Gastrocnemius medialis (tissue), 4 donors: Measurements from ENCODE around the gene THOP1. TPM values are rescaled to one million over a fixed set of nuclear protein-coding genes. Genes with fewer than 3 reads are reported as not detected.

Source experiments
- ATAC-seq, 2 donors: fragments of 150-250 bp; one replicate each; pipeline ENCODE4 v1.9.1; 2016
- DNase-seq, 2 donors: peaks; one replicate each; pipeline ENCODE4 v3.0.0-alpha.2; 2019
- H3K27ac ChIP-seq, 4 donors: fragments of 200-600 bp; sonication (generic); 1 replicate in 1 of 4; 2 replicates in 3 of 4; pipeline ENCODE4 v1.5.1; 2016 to 2018; ENCODE audit warnings: mild to moderate bottlenecking in 2 of 4, moderate library complexity in 1 of 4
- H3K27me3 ChIP-seq, 3 donors: fragments of 200-600 bp; sonication (generic) in 2 of 3; 1 replicate in 1 of 3; 2 replicates in 2 of 3; pipeline versions ENCODE4 v1.5.1 to v1.6.0; 2016 to 2019; ENCODE audit warnings: mild to moderate bottlenecking in 1 of 3, moderate library complexity in 1 of 3
- H3K36me3 ChIP-seq, 2 donors: fragments of 200-600 bp; sonication (generic) in 1 of 2; one replicate each; pipeline ENCODE4 v1.5.1; 2017 to 2018
- H3K4me1 ChIP-seq, 2 donors: fragments of 200-600 bp; sonication (generic) in 1 of 2; one replicate each; pipeline ENCODE4 v1.5.1; 2016 to 2017; ENCODE audit warnings: mild to moderate bottlenecking in 2 of 2
- H3K4me3 ChIP-seq, 4 donors: fragments of 200-600 bp; sonication (generic) in 3 of 4; 1 replicate in 1 of 4; 2 replicates in 3 of 4; pipeline ENCODE4 v1.5.1; 2016 to 2019; ENCODE audit warnings: mild to moderate bottlenecking in 2 of 4
- H3K9me3 ChIP-seq, 3 donors: fragments of 200-600 bp; sonication (generic) in 2 of 3; 1 replicate in 1 of 3; 2 replicates in 2 of 3; pipeline ENCODE4 v1.5.1; 2016 to 2019
- POLR2A ChIP-seq, 2 donors: fragments of 450-650 bp; IDR thresholded peaks; one replicate each; pipeline ENCODE4 v1.6.1; 2017; ENCODE audit warnings: antibody characterized with exemption in 2 of 2, mild to moderate bottlenecking in 2 of 2, moderate library complexity in 2 of 2
- in situ Hi-C, 4 donors: fragments of 200-750 bp; cut with MboI; loops; one replicate each; pipeline versions ENCODE4 v1.15.0 to v1.8.0; 2017; ENCODE audit warnings: low sequenced_read_pairs in 4 of 4
- intact Hi-C: fragments of 100-400 bp; cut with DNase I; formaldehyde crosslinking; loops from one replicate; pipeline ENCODE4 v1.15.1; 2023; ENCODE audit warnings: low total_unique reads
- total RNA-seq, 4 donors: library from RNA; depleted of rRNA; stranded (reverse); fragments of >200 nt; gene quantifications; one replicate each; pipeline versions ENCODE4 v1.1.0 to v1.2.3, GENCODE V29; 2016
- TF ChIP-seq, protein P1 (sequence below), 5 experiments: fragments of 450-650 bp in 3 of 5; fragments of 200-600 bp in 2 of 5; sonication (generic) in 2 of 5; IDR thresholded peaks in 4 of 5; conservative IDR thresholded peaks in 1 of 5; 1 replicate in 4 of 5; 2 replicates in 1 of 5; pipeline ENCODE4 v1.5.1; 2016 to 2019; ENCODE audit warnings: antibody characterized with exemption in 5 of 5, mild to moderate bottlenecking in 3 of 5, moderate library complexity in 3 of 5

The THOP1 gene
- total RNA-seq, 4 donors from 2014 or later = 31.5 to 114 (median 73.0) TPM

DNA sequence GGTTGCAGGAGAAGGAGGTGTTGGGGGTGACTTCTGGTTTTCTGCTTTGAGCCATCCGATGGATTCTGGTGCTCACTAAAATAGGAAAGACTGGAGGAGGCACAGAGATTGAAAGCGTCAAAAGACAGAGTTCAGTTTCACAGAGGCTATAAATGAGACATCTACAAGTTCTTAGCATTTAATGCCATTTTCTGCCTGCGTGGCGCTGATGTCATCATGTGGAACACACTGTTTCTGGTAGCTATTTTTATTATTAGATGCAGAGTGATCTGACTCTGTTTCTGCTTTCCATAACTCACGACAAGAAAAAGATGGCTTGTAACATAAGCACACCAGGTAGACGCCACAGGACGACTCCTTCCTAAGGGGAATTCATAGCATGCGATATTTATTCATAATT lies 42.2 kb upstream of the THOP1 start:
- no peaks in the 10 kb centered on the region for H3K36me3 ChIP-seq
- no peaks in the 10 kb centered on the region for H3K9me3 ChIP-seq
- in situ Hi-C loops (loop anchor here in 2 of 4 donors (10.0 kb wide), 1 partner anchor 88 kb away; no protein-coding TSS in a partner anchor), intact Hi-C loops (loop anchor here (5.0 kb wide), 1 partner anchor 1019 kb away; the partner anchor contains the start of genes APBA3 and MRPL54)
- ATAC-seq (no peak), DNase-seq (no peak)
- H3K27me3 ChIP-seq = no peaks in the 10 kb centered on the region
- TF ChIP-seq, protein P1, sequence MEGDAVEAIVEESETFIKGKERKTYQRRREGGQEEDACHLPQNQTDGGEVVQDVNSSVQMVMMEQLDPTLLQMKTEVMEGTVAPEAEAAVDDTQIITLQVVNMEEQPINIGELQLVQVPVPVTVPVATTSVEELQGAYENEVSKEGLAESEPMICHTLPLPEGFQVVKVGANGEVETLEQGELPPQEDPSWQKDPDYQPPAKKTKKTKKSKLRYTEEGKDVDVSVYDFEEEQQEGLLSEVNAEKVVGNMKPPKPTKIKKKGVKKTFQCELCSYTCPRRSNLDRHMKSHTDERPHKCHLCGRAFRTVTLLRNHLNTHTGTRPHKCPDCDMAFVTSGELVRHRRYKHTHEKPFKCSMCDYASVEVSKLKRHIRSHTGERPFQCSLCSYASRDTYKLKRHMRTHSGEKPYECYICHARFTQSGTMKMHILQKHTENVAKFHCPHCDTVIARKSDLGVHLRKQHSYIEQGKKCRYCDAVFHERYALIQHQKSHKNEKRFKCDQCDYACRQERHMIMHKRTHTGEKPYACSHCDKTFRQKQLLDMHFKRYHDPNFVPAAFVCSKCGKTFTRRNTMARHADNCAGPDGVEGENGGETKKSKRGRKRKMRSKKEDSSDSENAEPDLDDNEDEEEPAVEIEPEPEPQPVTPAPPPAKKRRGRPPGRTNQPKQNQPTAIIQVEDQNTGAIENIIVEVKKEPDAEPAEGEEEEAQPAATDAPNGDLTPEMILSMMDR (IDR thresholded peaks at IDR 0.05 in 4 of 5, conservative IDR thresholded peaks at IDR 0.05 in 1 of 5) = no peak
- TF ChIP-seq POLR2A (IDR thresholded peaks at IDR 0.05) = no peak
- no peak overlapping the region for H3K4me3 ChIP-seq
- no peak overlapping the region for H3K27ac ChIP-seq
- H3K4me1 ChIP-seq = peaks cover 4 to 13% of the 10 kb centered on the region in 2 donors

DNA sequence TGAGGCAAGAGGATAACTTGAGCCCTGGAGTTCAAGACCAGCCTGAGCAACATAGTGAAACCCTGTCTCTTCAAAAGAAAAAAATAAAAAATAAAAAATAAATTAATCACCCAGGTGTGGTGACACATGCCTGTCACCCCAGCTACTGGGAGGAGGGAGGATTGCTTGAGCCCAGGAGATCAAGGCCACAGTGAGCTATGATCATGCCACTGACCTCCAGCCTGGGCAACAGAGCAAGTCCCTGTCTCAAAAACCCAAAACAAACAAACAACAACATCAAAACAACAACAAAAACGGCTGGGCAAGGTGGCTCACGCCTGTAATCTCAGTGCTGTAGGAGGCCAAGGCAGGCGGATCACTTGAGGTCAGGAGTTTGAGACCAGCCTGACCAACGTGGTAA lies 41.2 kb upstream of the THOP1 start:
- H3K27me3 ChIP-seq = no peaks in the 10 kb centered on the region
- no peak overlapping the region for H3K4me3 ChIP-seq
- TF ChIP-seq, protein P1 (IDR thresholded peaks at IDR 0.05 in 4 of 5, conservative IDR thresholded peaks at IDR 0.05 in 1 of 5) = no peak
- no peak for TF ChIP-seq POLR2A (IDR thresholded peaks at IDR 0.05)
- H3K27ac ChIP-seq = no peak overlapping the region
- H3K4me1 ChIP-seq = peaks cover 2 to 8% of the 10 kb centered on the region in 2 donors
- intact Hi-C loops (loop anchor here (5.0 kb wide), 1 partner anchor 1018 kb away; the partner anchor contains the start of genes APBA3 and MRPL54), in situ Hi-C loops (loop anchor here in 2 of 4 donors (10.0 kb wide), 1 partner anchor 89 kb away; no protein-coding TSS in a partner anchor)
- H3K9me3 ChIP-seq = no peaks in the 10 kb centered on the region
- DNase-seq (no peak), ATAC-seq (no peak)
- no peaks in the 10 kb centered on the region for H3K36me3 ChIP-seq

DNA sequence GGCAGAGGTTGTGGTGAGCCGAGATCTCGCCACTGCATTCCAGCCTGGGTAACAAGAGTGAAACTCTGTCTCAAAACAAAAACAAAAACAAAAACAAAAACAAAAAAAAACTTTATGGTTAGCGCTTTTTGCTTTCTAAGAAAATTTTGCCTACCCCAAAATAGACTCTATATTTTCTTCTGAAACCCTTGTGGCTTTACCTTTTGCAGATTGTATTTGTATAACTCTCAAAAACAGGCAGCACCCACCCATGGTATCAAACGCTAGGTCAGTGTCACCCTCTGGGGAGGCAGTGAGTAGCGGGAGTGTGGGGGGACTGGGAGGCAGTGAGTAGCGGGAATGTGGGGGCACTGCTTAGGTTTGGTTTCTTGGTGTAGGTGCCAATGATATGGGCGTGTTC lies 38.0 kb upstream of the THOP1 start:
- Histone ChIP-seq H3K9me3 (no peaks in the 10 kb centered on the region), H3K27ac (no peak overlapping the region), H3K4me1 (peaks cover 0 to 6% of the 10 kb centered on the region in 2 donors), H3K27me3 (no peaks in the 10 kb centered on the region), H3K4me3 (no peak overlapping the region), H3K36me3 (no peaks in the 10 kb centered on the region)
- in situ Hi-C loops = loop anchor here in 3 of 4 donors (5.0 to 10.0 kb wide), 2 partner anchors 93 to 100 kb away; no protein-coding TSS in a partner anchor
- ATAC-seq (no peak), DNase-seq (no peak)
- no peak for TF ChIP-seq POLR2A (IDR thresholded peaks at IDR 0.05)
- TF ChIP-seq, protein P1 (IDR thresholded peaks at IDR 0.05 in 4 of 5, conservative IDR thresholded peaks at IDR 0.05 in 1 of 5) = no peak
- intact Hi-C loops = no loop called here

DNA sequence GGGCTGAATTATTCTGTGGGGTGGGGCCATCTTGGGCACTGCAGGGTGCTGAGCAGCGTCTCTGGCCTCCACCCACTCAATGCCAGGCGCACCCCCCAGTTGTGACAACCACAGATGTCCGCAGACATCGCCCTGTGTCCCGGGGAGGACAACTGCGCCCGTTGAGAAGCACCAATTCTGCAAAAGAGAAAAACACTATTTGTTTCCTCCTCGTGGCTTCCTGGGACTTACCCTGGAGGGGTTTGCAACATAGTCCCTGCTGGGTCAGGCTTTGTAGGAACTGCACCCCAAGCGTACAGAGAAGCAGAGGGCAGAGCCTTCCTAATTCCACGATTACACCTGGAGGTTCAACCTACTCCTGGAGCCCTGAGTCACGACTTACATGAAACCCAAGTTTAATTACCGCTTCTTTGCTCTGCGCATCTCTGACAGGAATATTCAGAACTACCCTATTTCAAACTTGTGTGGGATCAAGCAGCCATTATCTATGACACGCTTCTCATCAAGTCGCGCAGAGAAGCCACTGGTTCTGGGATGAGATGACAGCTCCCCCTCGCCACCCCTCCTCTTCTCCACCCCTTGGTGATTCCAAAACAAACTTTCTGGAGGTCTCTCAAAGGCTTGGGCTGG lies 34.4 kb upstream of the THOP1 start:
- Histone ChIP-seq H3K36me3 (peaks cover 0 to 25% of the 10 kb centered on the region in 2 donors), H3K27me3 (no peaks in the 10 kb centered on the region), H3K4me3 (no peak overlapping the region), H3K27ac (no peak overlapping the region), H3K9me3 (no peaks in the 10 kb centered on the region), H3K4me1 (peaks cover 0 to 6% of the 10 kb centered on the region in 2 donors)
- ATAC-seq = no peak
- in situ Hi-C loops = loop anchor here in 1 of 4 donors (5.0 kb wide), 1 partner anchor 99 kb away; no protein-coding TSS in a partner anchor
- intact Hi-C loops = no loop called here
- DNase-seq = no peak
- TF ChIP-seq POLR2A (IDR thresholded peaks at IDR 0.05) = no peak
- TF ChIP-seq, protein P1 (IDR thresholded peaks at IDR 0.05 in 4 of 5, conservative IDR thresholded peaks at IDR 0.05 in 1 of 5) = no peak
